T47D (cell line): ENCODE results near the gene ADAMTS2.

Source experiments
- DNase-seq, 2 experiments: peaks; one replicate each; pipeline versions ENCODE4 v3.0.0 to v3.0.0-alpha.2; 2011 to 2012; ENCODE audit warnings: low read depth in 1 of 2, low spot score in 1 of 2
- JUND ChIP-seq: IDR thresholded peaks from 2 replicates; pipeline ENCODE4 v1.6.1; 2012; ENCODE audit warnings: low read depth
- in situ Hi-C: cut with HindIII; loops from 2 replicates; pipeline ENCODE4 v1.10.0; 2016; ENCODE audit warnings: low sequenced_read_pairs, low pct_unique_long_range_greater_than_20kb

Gene ADAMTS2

GRCh38 chr5:179215576-179215975, 129.7 kb downstream of the ADAMTS2 start:
- no peak for TF ChIP-seq JUND
- DNase-seq: no peak
- in situ Hi-C loops: no loop called here

- in situ Hi-C loops: no loop called here
- DNase-seq: no peak
- no peak for TF ChIP-seq JUND
These were observed 130.6 kb downstream of the ADAMTS2 start for GRCh38 chr5:179214678-179215077.

- in situ Hi-C loops: no loop called here
- no peak for TF ChIP-seq JUND
- peak in 1 of 2 experiments; percentile 28 for DNase-seq
These were observed 132.4 kb downstream of the ADAMTS2 start for GRCh38 chr5:179212870-179213269.

- TF ChIP-seq JUND: no peak
- in situ Hi-C loops: no loop called here
- no peak for DNase-seq
These were observed 133.6 kb downstream of the ADAMTS2 start for GRCh38 chr5:179211631-179212030.

GRCh38 chr5:179211068-179211467, 134.2 kb downstream of the ADAMTS2 start:
- DNase-seq: no peak
- in situ Hi-C loops: no loop called here
- TF ChIP-seq JUND: no peak

GRCh38 chr5:179210478-179210877, 134.8 kb downstream of the ADAMTS2 start:
- DNase-seq: no peak
- in situ Hi-C loops: no loop called here
- no peak for TF ChIP-seq JUND

- no peak for DNase-seq
- in situ Hi-C loops: no loop called here
- no peak for TF ChIP-seq JUND
These were observed 135.7 kb downstream of the ADAMTS2 start for GRCh38 chr5:179209359-179210150.

GRCh38 chr5:179208706-179209358, 136.4 kb downstream of the ADAMTS2 start:
- DNase-seq: no peak
- no peak for TF ChIP-seq JUND
- in situ Hi-C loops: no loop called here

- no peak for TF ChIP-seq JUND
- in situ Hi-C loops: no loop called here
- DNase-seq: no peak
These were observed 137.1 kb downstream of the ADAMTS2 start for GRCh38 chr5:179207920-179208705.

- no peak for DNase-seq
- in situ Hi-C loops: no loop called here
- no peak for TF ChIP-seq JUND
These were observed 137.8 kb downstream of the ADAMTS2 start for GRCh38 chr5:179207470-179207869.

- no peak for TF ChIP-seq JUND
- in situ Hi-C loops: no loop called here
- no peak for DNase-seq
These were observed 138.9 kb downstream of the ADAMTS2 start for GRCh38 chr5:179206366-179206765.

- TF ChIP-seq JUND: no peak
- in situ Hi-C loops: no loop called here
- DNase-seq: no peak
These were observed 140.0 kb downstream of the ADAMTS2 start for GRCh38 chr5:179205277-179205676.

- TF ChIP-seq JUND: no peak
- in situ Hi-C loops: no loop called here
- no peak for DNase-seq
These were observed 140.7 kb downstream of the ADAMTS2 start for GRCh38 chr5:179204572-179204971.
